ENCODE data around the gene IAH1.

Gene IAH1

DNA sequence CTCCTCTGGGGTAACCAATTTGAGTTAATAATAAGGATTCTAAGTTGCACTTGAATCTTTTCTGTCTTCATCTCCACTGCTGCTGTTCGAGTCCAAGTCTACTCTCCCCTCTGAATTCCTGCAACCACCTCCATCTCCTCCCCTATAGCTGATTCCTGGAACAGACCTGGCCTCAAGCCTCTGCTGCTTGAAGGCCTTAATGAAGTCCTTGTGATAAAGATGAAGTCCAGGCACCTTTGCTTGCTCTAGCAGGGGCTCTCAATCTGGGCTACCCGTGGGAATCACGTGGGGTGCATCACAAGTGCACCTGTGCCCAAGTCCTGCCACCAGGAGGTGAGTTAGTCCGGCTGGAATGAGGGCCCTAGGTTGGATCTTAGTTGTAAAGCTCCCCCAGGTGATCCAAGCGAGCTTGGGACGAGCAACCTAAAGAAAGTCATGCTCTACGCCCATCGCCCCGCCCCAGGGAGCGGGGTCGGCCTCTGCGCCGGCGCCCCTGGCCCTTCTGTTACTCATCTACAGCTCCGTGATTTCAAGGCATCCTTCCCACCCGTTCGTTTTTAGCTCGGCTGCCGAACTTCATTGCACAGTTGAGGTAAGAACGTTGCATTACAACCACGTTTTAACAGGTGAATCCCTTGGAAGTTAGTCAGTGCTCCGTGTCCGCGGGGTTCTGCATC is 905 bp upstream of the IAH1 start:
- H3K9me3 ChIP-seq (ENCODE audit: control insufficient read depth in 2 of 2, low read length in 2 of 2) = no peaks in the 10 kb centered on the region
- peaks cover 7 to 8% of the 10 kb centered on the region in 2 donors for H3K36me3 ChIP-seq (ENCODE audit: control insufficient read depth in 2 of 2, insufficient read depth in 2 of 2, low read length in 2 of 2)
- peak overlapping the region; percentile 90 to 96 for H3K4me3 ChIP-seq (ENCODE audit: low read length in 2 of 2)
- H3K9ac ChIP-seq (ENCODE audit: low read length in 2 of 2) = peak overlapping the region; percentile 60 to 94
- H3K27ac ChIP-seq (ENCODE audit: low read length) = peak overlapping the region; percentile 55
- no peaks in the 10 kb centered on the region for H3K27me3 ChIP-seq (ENCODE audit: control insufficient read depth in 1 of 2, insufficient read depth in 2 of 2, low read length in 2 of 2)
- H3K4me1 ChIP-seq (ENCODE audit: control insufficient read depth, insufficient read depth, low read length) = peaks cover 25% of the 10 kb centered on the region

DNA sequence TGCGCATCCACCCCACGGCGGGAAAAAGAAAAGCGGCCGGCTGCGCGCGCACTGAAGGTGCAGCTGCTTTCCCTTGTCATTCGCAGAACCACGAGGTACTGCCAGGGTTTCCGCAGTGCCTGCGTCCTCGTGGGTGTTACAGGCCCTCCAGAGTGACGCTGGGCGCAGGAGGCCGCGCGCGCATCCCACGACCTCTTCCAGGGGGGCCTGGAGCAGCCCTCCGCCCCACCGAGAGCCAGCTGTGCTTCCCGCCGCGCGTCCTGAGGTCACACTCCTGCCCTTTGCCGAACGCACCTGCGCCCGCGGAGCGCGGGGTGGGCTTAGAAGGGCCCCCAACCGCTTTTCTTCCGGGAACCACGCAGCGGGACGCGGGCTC is 378 bp upstream of the IAH1 start:
- no peaks in the 10 kb centered on the region for H3K27me3 ChIP-seq (ENCODE audit: control insufficient read depth in 1 of 2, insufficient read depth in 2 of 2, low read length in 2 of 2)
- peaks cover 8 to 12% of the 10 kb centered on the region in 2 donors for H3K36me3 ChIP-seq (ENCODE audit: control insufficient read depth in 2 of 2, insufficient read depth in 2 of 2, low read length in 2 of 2)
- H3K27ac ChIP-seq (ENCODE audit: low read length) = peak overlapping the region; percentile 55
- H3K9ac ChIP-seq (ENCODE audit: low read length in 2 of 2) = peak overlapping the region; percentile 60 to 94
- H3K4me1 ChIP-seq (ENCODE audit: control insufficient read depth, insufficient read depth, low read length) = peaks cover 25% of the 10 kb centered on the region
- H3K9me3 ChIP-seq (ENCODE audit: control insufficient read depth in 2 of 2, low read length in 2 of 2) = no peaks in the 10 kb centered on the region
- H3K4me3 ChIP-seq (ENCODE audit: low read length in 2 of 2) = peak overlapping the region; percentile 90 to 96

DNA sequence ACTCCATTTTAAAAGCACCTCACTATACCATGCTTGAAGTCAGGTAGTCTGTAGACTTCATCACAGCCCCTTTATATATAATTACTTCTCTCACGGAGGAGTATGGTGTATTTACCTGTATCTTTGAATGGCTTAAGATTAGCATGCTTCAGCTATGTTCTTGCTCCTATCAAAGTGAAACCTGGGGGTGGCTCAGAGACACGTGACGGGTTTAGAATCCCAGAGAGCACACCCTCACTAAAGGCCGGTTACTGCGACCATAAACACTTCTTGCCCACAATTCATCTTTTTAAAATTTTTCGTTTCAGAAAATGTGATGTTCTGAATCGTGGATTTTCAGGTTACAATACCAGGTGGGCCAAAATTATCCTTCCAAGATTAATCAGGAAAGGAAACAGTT is 3.6 kb downstream of the IAH1 start:
- Histone ChIP-seq H3K4me1 (ENCODE audit: control insufficient read depth, insufficient read depth, low read length) (peaks cover 25% of the 10 kb centered on the region), H3K9ac (ENCODE audit: low read length in 2 of 2) (no peak overlapping the region), H3K27me3 (ENCODE audit: control insufficient read depth in 1 of 2, insufficient read depth in 2 of 2, low read length in 2 of 2) (no peaks in the 10 kb centered on the region), H3K27ac (ENCODE audit: low read length) (no peak overlapping the region), H3K4me3 (ENCODE audit: low read length in 2 of 2) (no peak overlapping the region), H3K9me3 (ENCODE audit: control insufficient read depth in 2 of 2, low read length in 2 of 2) (no peaks in the 10 kb centered on the region), H3K36me3 (ENCODE audit: control insufficient read depth in 2 of 2, insufficient read depth in 2 of 2, low read length in 2 of 2) (peaks cover 23 to 29% of the 10 kb centered on the region in 2 donors)

DNA sequence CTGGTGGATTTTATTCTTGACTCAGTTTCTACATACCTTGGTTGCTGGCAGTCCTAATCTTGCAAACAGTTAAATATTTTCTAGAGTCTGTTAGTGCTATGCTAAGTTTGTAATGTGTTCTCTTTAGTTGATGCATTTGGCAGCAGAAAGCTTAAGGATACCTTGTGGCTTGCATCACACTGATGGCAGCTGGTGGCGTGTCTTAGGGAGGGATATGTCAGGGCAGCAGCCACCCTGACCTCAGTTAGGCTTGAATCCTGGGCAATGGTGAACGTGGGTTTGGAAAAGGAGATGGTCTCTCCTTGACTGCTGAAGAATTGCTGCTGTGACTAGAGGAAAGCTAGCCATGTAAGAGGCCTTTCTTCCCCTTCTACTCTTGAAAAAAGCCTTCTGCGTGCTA is 4.2 kb downstream of the IAH1 start:
- Histone ChIP-seq H3K9ac (ENCODE audit: low read length in 2 of 2) (no peak overlapping the region), H3K4me1 (ENCODE audit: control insufficient read depth, insufficient read depth, low read length) (peaks cover 23% of the 10 kb centered on the region), H3K4me3 (ENCODE audit: low read length in 2 of 2) (no peak overlapping the region), H3K9me3 (ENCODE audit: control insufficient read depth in 2 of 2, low read length in 2 of 2) (no peaks in the 10 kb centered on the region), H3K27ac (ENCODE audit: low read length) (no peak overlapping the region), H3K27me3 (ENCODE audit: control insufficient read depth in 1 of 2, insufficient read depth in 2 of 2, low read length in 2 of 2) (no peaks in the 10 kb centered on the region), H3K36me3 (ENCODE audit: control insufficient read depth in 2 of 2, insufficient read depth in 2 of 2, low read length in 2 of 2) (peaks cover 27 to 35% of the 10 kb centered on the region in 2 donors)

DNA sequence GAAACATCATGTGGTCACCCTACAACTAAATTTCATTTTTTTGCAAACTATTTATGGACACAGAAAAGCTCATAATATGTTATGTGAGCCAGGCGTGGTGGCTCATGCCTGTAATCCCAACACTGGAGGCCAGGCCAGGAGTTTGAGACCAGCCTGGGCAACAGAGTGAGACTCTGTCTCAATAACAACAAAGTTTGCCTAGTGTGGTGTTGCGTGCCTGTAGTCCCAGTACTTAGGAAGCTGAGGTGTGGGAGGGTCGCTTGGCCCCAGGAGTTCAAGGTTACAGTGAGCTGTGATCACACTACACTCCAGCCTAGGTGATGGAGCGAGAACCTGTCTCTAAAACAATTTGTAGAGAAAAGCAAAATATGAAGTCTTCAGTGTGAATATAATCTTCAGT is 5.8 kb downstream of the IAH1 start:
- peaks cover 43 to 51% of the 10 kb centered on the region in 2 donors for H3K36me3 ChIP-seq (ENCODE audit: control insufficient read depth in 2 of 2, insufficient read depth in 2 of 2, low read length in 2 of 2)
- no peak overlapping the region for H3K27ac ChIP-seq (ENCODE audit: low read length)
- no peaks in the 10 kb centered on the region for H3K27me3 ChIP-seq (ENCODE audit: control insufficient read depth in 1 of 2, insufficient read depth in 2 of 2, low read length in 2 of 2)
- no peak overlapping the region for H3K9ac ChIP-seq (ENCODE audit: low read length in 2 of 2)
- peaks cover 16% of the 10 kb centered on the region for H3K4me1 ChIP-seq (ENCODE audit: control insufficient read depth, insufficient read depth, low read length)
- no peak overlapping the region for H3K4me3 ChIP-seq (ENCODE audit: low read length in 2 of 2)
- no peaks in the 10 kb centered on the region for H3K9me3 ChIP-seq (ENCODE audit: control insufficient read depth in 2 of 2, low read length in 2 of 2)

DNA sequence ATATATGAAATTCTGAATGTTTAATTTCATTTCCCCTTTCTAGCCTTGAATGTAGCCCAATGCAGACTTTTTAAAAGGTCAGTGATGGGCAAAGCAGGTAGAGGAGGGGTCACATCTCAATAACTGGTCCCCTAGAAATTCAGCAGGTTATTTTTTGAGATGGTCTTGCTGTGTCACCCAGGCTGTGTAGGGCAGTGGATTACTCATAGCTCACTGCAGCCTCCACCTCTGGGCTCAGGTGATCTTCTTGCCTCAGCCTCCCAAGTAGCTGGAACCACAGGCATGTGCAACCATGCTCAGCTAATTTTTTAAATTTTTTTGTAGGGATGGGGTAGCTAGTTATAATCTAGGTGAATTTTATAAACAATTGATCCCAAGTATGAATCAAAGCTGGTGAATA is 8.8 kb downstream of the IAH1 start:
- Histone ChIP-seq H3K36me3 (ENCODE audit: control insufficient read depth in 2 of 2, insufficient read depth in 2 of 2, low read length in 2 of 2) (peaks cover 67 to 68% of the 10 kb centered on the region in 2 donors), H3K4me1 (ENCODE audit: control insufficient read depth, insufficient read depth, low read length) (no peaks in the 10 kb centered on the region), H3K27me3 (ENCODE audit: control insufficient read depth in 1 of 2, insufficient read depth in 2 of 2, low read length in 2 of 2) (no peaks in the 10 kb centered on the region), H3K27ac (ENCODE audit: low read length) (no peak overlapping the region), H3K9ac (ENCODE audit: low read length in 2 of 2) (no peak overlapping the region), H3K9me3 (ENCODE audit: control insufficient read depth in 2 of 2, low read length in 2 of 2) (no peaks in the 10 kb centered on the region), H3K4me3 (ENCODE audit: low read length in 2 of 2) (no peak overlapping the region)

DNA sequence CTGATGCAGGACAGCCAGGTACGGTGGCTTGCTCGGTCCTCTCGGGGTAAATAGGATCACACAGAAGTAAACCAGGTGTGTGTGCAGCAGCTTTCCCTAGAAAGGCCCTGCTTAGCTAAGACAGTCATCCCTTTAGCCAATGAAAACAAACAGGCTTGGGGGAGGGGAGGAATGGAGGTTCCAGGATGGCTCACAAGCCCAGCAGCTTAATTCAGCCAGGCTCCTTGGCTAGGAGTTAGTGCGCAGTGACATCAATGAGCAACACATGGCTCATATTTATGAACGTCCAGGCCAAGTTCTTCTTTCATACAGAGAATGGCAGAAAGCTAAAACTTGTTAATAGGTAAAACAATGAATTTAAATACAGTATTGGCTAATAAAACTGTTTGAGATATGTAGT is 10.2 kb downstream of the IAH1 start:
- Histone ChIP-seq H3K9ac (ENCODE audit: low read length in 2 of 2) (no peak overlapping the region), H3K4me3 (ENCODE audit: low read length in 2 of 2) (no peak overlapping the region), H3K9me3 (ENCODE audit: control insufficient read depth in 2 of 2, low read length in 2 of 2) (no peaks in the 10 kb centered on the region), H3K27ac (ENCODE audit: low read length) (no peak overlapping the region), H3K4me1 (ENCODE audit: control insufficient read depth, insufficient read depth, low read length) (no peaks in the 10 kb centered on the region), H3K36me3 (ENCODE audit: control insufficient read depth in 2 of 2, insufficient read depth in 2 of 2, low read length in 2 of 2) (peaks cover 60 to 67% of the 10 kb centered on the region in 2 donors), H3K27me3 (ENCODE audit: control insufficient read depth in 1 of 2, insufficient read depth in 2 of 2, low read length in 2 of 2) (no peaks in the 10 kb centered on the region)

DNA sequence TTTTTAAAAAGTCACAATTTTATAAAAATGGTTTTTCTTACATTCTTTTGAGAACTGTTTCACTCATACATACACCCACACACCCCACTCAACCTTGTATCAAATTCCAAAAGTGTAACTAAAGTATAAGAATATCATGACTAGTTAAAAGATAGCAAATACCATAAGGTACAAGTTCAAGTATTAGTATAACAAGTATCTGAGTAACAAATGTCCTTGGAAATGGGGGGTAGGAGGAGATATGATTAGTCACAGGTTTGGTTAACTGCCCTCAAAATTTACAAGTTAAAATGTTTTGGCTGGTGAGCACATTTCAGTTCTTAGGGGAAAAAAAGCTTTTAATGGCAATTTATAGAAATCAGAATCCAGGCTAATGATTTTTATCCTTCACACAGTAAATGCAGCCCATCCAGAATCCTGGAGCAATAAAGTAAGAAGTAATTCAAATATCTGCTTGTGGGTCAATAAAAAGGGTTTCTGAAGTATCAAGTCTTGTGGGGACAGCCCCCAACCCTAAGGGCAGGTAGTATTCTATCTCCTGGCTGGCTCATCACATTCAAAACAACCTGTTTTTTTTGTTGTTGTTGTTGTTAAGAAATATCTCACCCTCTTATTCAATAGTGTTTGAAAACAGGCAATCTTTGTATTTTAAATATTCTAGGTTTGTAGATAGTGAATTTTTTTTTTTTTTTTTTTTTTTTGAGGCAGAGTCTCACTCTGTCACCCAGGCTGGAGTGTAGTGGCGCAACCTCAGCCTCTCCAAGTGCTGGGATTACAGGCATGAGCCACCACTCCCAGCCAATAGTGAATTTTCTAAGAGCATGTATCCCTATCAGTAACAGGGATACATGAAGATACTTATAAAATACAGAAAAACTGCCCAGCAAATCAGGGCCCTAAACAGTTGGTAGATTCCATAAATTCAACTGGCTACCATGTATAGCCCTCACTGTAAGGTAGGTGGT is 14.5 kb downstream of the IAH1 start:
- Histone ChIP-seq H3K4me3 (ENCODE audit: low read length in 2 of 2) (no peak overlapping the region), H3K9ac (ENCODE audit: low read length in 2 of 2) (no peak overlapping the region), H3K4me1 (ENCODE audit: control insufficient read depth, insufficient read depth, low read length) (no peaks in the 10 kb centered on the region), H3K27ac (ENCODE audit: low read length) (no peak overlapping the region), H3K9me3 (ENCODE audit: control insufficient read depth in 2 of 2, low read length in 2 of 2) (no peaks in the 10 kb centered on the region), H3K36me3 (ENCODE audit: control insufficient read depth in 2 of 2, insufficient read depth in 2 of 2, low read length in 2 of 2) (peaks cover 64 to 65% of the 10 kb centered on the region in 2 donors), H3K27me3 (ENCODE audit: control insufficient read depth in 1 of 2, insufficient read depth in 2 of 2, low read length in 2 of 2) (no peaks in the 10 kb centered on the region)

DNA sequence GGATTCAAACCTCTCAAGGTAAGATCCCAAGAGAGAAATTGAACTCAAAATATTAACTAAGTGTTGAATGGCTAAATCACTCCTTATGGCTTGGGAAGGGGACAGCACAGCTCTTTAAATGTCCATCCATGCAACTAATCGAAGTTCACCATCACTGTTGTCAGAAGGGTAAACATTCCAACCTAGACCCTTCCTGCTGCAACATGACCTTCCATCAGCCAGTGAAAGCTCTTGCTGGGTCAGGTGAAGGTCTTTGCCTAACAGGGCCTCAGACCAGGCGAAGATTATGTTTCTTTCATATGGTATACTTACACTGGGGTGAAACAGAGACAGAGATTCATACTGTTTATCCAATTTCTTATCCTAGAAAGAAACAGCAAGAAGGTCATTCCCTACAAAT is 16.4 kb downstream of the IAH1 start:
- Histone ChIP-seq H3K4me3 (ENCODE audit: low read length in 2 of 2) (no peak overlapping the region), H3K36me3 (ENCODE audit: control insufficient read depth in 2 of 2, insufficient read depth in 2 of 2, low read length in 2 of 2) (peaks cover 57 to 60% of the 10 kb centered on the region in 2 donors), H3K27me3 (ENCODE audit: control insufficient read depth in 1 of 2, insufficient read depth in 2 of 2, low read length in 2 of 2) (no peaks in the 10 kb centered on the region), H3K9ac (ENCODE audit: low read length in 2 of 2) (no peak overlapping the region), H3K9me3 (ENCODE audit: control insufficient read depth in 2 of 2, low read length in 2 of 2) (no peaks in the 10 kb centered on the region), H3K27ac (ENCODE audit: low read length) (no peak overlapping the region), H3K4me1 (ENCODE audit: control insufficient read depth, insufficient read depth, low read length) (no peaks in the 10 kb centered on the region)

DNA sequence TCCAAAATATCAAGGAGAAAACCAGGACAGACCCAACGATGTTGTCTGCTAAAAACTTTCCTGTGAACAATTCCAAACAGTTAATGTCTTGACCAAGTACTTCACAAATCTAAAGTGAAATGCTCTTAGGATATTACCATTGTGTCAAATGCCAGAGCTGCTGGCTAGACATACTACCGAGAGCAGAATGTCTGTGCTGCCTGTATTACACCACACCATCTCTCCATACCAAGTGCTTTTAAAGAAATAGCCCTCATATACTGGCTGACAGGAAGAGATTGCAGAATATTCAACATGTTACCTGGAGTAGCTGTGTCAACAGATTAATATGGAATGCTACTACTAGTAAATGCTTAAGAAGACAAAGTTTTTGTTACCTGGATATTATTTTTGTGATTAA is 18.6 kb downstream of the IAH1 start:
- no peak overlapping the region for H3K9ac ChIP-seq (ENCODE audit: low read length in 2 of 2)
- H3K4me1 ChIP-seq (ENCODE audit: control insufficient read depth, insufficient read depth, low read length) = no peaks in the 10 kb centered on the region
- no peaks in the 10 kb centered on the region for H3K27me3 ChIP-seq (ENCODE audit: control insufficient read depth in 1 of 2, insufficient read depth in 2 of 2, low read length in 2 of 2)
- H3K36me3 ChIP-seq (ENCODE audit: control insufficient read depth in 2 of 2, insufficient read depth in 2 of 2, low read length in 2 of 2) = peaks cover 47 to 58% of the 10 kb centered on the region in 2 donors
- no peaks in the 10 kb centered on the region for H3K9me3 ChIP-seq (ENCODE audit: control insufficient read depth in 2 of 2, low read length in 2 of 2)
- H3K4me3 ChIP-seq (ENCODE audit: low read length in 2 of 2) = no peak overlapping the region
- H3K27ac ChIP-seq (ENCODE audit: low read length) = no peak overlapping the region

DNA sequence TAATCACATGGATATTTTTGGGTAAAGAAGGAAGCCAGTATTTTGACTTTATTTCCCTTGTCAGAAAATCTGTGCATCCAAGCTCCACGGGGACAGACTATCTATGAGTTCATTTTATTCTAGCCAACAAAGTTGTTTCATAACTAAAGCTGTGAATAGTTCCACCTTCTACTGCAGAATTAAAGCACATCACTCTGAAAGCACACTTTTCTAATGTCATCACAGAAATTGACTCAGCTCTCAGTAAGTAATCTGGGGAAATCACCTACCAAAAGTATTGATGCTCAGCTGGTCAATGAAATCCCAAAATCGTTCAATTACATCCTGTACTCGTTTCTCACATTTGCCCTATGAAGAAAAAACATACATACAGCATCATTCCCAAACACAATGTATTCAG is 19.1 kb downstream of the IAH1 start:
- Histone ChIP-seq H3K9me3 (ENCODE audit: control insufficient read depth in 2 of 2, low read length in 2 of 2) (no peaks in the 10 kb centered on the region), H3K4me1 (ENCODE audit: control insufficient read depth, insufficient read depth, low read length) (no peaks in the 10 kb centered on the region), H3K36me3 (ENCODE audit: control insufficient read depth in 2 of 2, insufficient read depth in 2 of 2, low read length in 2 of 2) (peaks cover 46 to 55% of the 10 kb centered on the region in 2 donors), H3K4me3 (ENCODE audit: low read length in 2 of 2) (no peak overlapping the region), H3K27ac (ENCODE audit: low read length) (no peak overlapping the region), H3K9ac (ENCODE audit: low read length in 2 of 2) (no peak overlapping the region), H3K27me3 (ENCODE audit: control insufficient read depth in 1 of 2, insufficient read depth in 2 of 2, low read length in 2 of 2) (no peaks in the 10 kb centered on the region)
